HG03025 (cell line): Measurements from ENCODE around the gene ATP8B3.
"Not testable (repeated sequence)": the region's sequence is repeated elsewhere in the genome, so short reads cannot be mapped to it uniquely, and the experiment has no call there.

Experiments used
- ATAC-seq: cut with Tn5 transposase; IDR thresholded peaks from one replicate; pipeline ENCODE4 v1.9.1; 2021; ENCODE audit warnings: mild to moderate bottlenecking, moderate library complexity; ENCODE audit not compliant: unreplicated experiment, low FRiP score

ATP8B3 gene

GRCh38 chr19:1774989-1775772 lies 36.9 kb downstream of the ATP8B3 start:
- no peak for ATAC-seq

- ATAC-seq, result no peak
Observed at GRCh38 chr19:1773184-1773583, 38.9 kb downstream of the ATP8B3 start.

GRCh38 chr19:1770866-1771576 lies 41.1 kb downstream of the ATP8B3 start:
- no peak for ATAC-seq

GRCh38 chr19:1769645-1769985 lies 42.5 kb downstream of the ATP8B3 start:
- ATAC-seq, result no peak

- ATAC-seq, result no peak
Observed at GRCh38 chr19:1768918-1769644, 43.0 kb downstream of the ATP8B3 start.

GRCh38 chr19:1768248-1768647 lies 43.8 kb downstream of the ATP8B3 start:
- ATAC-seq, result no peak

- ATAC-seq, result no peak
Observed at GRCh38 chr19:1767464-1767933, 44.6 kb downstream of the ATP8B3 start.

GRCh38 chr19:1766800-1767352 lies 45.2 kb downstream of the ATP8B3 start:
- ATAC-seq, result no peak

- no peak for ATAC-seq
Observed at GRCh38 chr19:1765904-1766799, 45.9 kb downstream of the ATP8B3 start.

GRCh38 chr19:1765232-1765903 lies 46.7 kb downstream of the ATP8B3 start:
- ATAC-seq, result no peak

GRCh38 chr19:1764729-1765128 lies 47.3 kb downstream of the ATP8B3 start:
- ATAC-seq, result no peak

GRCh38 chr19:1763648-1764639 lies 48.1 kb downstream of the ATP8B3 start:
- ATAC-seq, result no peak

- no peak for ATAC-seq
Observed at GRCh38 chr19:1762243-1763117, 49.6 kb downstream of the ATP8B3 start.

GRCh38 chr19:1761528-1762242 lies 50.4 kb downstream of the ATP8B3 start:
- no peak for ATAC-seq

GRCh38 chr19:1760786-1761527 lies 51.1 kb downstream of the ATP8B3 start:
- ATAC-seq, result not testable (repeated sequence)

- no peak for ATAC-seq
Observed at GRCh38 chr19:1760020-1760419, 52.1 kb downstream of the ATP8B3 start.
